Keratinocyte (primary cell): ENCODE measurements around the gene NGFR. TPM values are rescaled to one million over a fixed set of nuclear protein-coding genes. Genes with fewer than 3 reads are reported as not detected.

ENCODE experiments used
- DNase-seq: peaks from one replicate; pipeline ENCODE4 v3.0.0-alpha.2; 2011; ENCODE audit warnings: low read depth, missing footprints, low spot score
- FAIRE-seq: peaks from 2 replicates; lab custom pipeline; 2011; peaks lifted over from hg19 to GRCh38; lab: Jason Lieb, UNC
- H2AFZ ChIP-seq: 2 replicates; pipeline ENCODE4 v1.6.0; 2012; ENCODE audit warnings: low read length, control low read depth, inconsistent platforms; ENCODE audit not compliant: control insufficient read depth
- H3K27ac ChIP-seq: 2 replicates; pipeline ENCODE4 v1.5.1; 2011; ENCODE audit warnings: low read length; ENCODE audit not compliant: control insufficient read depth, insufficient read depth
- H3K27me3 ChIP-seq: 3 replicates; pipeline ENCODE4 v1.6.0; 2011; ENCODE audit warnings: low read length; ENCODE audit not compliant: control insufficient read depth, insufficient read depth; ENCODE audit errors: extremely low read depth
- H3K36me3 ChIP-seq, 2 experiments: 2 replicates in 1 of 2; 3 replicates in 1 of 2; pipeline ENCODE4 v1.5.1; 2011; ENCODE audit warnings: low read length in 2 of 2, mild to moderate bottlenecking in 1 of 2; ENCODE audit not compliant: control insufficient read depth in 2 of 2, insufficient read depth in 2 of 2; ENCODE audit errors: extremely low read depth in 1 of 2
- H3K4me1 ChIP-seq: 3 replicates; pipeline ENCODE4 v1.5.1; 2011; ENCODE audit warnings: low read length; ENCODE audit not compliant: control insufficient read depth, insufficient read depth; ENCODE audit errors: extremely low read depth
- H3K4me2 ChIP-seq: 3 replicates; pipeline ENCODE4 v1.6.0; 2011; ENCODE audit warnings: low read depth, low read length; ENCODE audit not compliant: control insufficient read depth, insufficient read depth; ENCODE audit errors: extremely low read depth
- H3K4me3 ChIP-seq, 3 experiments: fragments of 200-600 bp in 1 of 3; sonication (generic) in 1 of 3; 2 replicates in 2 of 3; 3 replicates in 1 of 3; pipeline ENCODE4 v1.5.1; 2011 to 2016; ENCODE audit warnings: low read length in 3 of 3, mild to moderate bottlenecking in 3 of 3, control low read depth in 2 of 3, inconsistent platforms in 1 of 3, low read depth in 1 of 3, mixed read lengths in 1 of 3, mixed run types in 1 of 3, moderate library complexity in 1 of 3; ENCODE audit not compliant: control insufficient read depth in 2 of 3, insufficient read depth in 2 of 3; ENCODE audit errors: extremely low read depth in 1 of 3
- H3K79me2 ChIP-seq: 2 replicates; pipeline ENCODE4 v1.6.0; 2012; ENCODE audit warnings: low read length; ENCODE audit not compliant: control insufficient read depth, insufficient read depth
- H3K9ac ChIP-seq: 3 replicates; pipeline ENCODE4 v1.6.0; 2011; ENCODE audit warnings: low read length; ENCODE audit not compliant: control insufficient read depth, insufficient read depth; ENCODE audit errors: extremely low read depth
- H3K9me1 ChIP-seq: 3 replicates; pipeline ENCODE4 v1.6.0; 2011; ENCODE audit warnings: low read length; ENCODE audit not compliant: control insufficient read depth, insufficient read depth; ENCODE audit errors: extremely low read depth
- H3K9me3 ChIP-seq: 2 replicates; pipeline ENCODE4 v1.5.1; 2012; ENCODE audit warnings: low read depth, low read length; ENCODE audit not compliant: control insufficient read depth
- H4K20me1 ChIP-seq: 3 replicates; pipeline ENCODE4 v1.6.0; 2011; ENCODE audit warnings: low read length; ENCODE audit not compliant: control insufficient read depth, insufficient read depth; ENCODE audit errors: extremely low read depth
- CTCF ChIP-seq, 3 experiments: IDR thresholded peaks in 1 of 3; conservative IDR thresholded peaks in 1 of 3; optimal IDR thresholded peaks in 1 of 3; 2 replicates in 2 of 3; 3 replicates in 1 of 3; pipeline versions ENCODE3 to v1.5.1; 2011; ENCODE audit warnings: low read length in 3 of 3, mild to moderate bottlenecking in 3 of 3, moderate library complexity in 2 of 3, control low read depth in 1 of 3, inconsistent platforms in 1 of 3; ENCODE audit not compliant: insufficient read depth in 2 of 3; ENCODE audit errors: extremely low read depth in 1 of 3
- EZH2 ChIP-seq: IDR thresholded peaks from one replicate; pipeline ENCODE4 v1.6.1; 2012; ENCODE audit warnings: inconsistent platforms, mild to moderate bottlenecking, low read length, moderate library complexity
- dilution Hi-C: fragments of 300-500 bp; cut with MboI; formaldehyde crosslinking; loops from one replicate; pipeline ENCODE4 v1.7.0; 2020; ENCODE audit warnings: low sequenced_read_pairs; ENCODE audit not compliant: extremely low pct_ligation_motif_present
- polyA plus RNA-seq, 5 experiments: library from polyadenylated mRNA; depleted of rRNA in 3 of 5; stranded (reverse) in 3 of 5; stranded (forward) in 1 of 5; unstranded in 1 of 5; fragments of >200 nt; gene quantifications; 1 replicate in 1 of 5; 2 replicates in 3 of 5; 3 replicates in 1 of 5; pipeline versions ENCODE4 v1.2.1 to v1.2.3, GENCODE V29; 2011 to 2012; ENCODE audit warnings: missing spikeins in 2 of 5, low read depth in 1 of 5, low replicate concordance in 1 of 5

NGFR gene
- polyA plus RNA-seq, 1 donor (not counting 4 experiments of a cell fraction or from before 2014, with no cell fraction given), result 1.7 TPM

GRCh38 chr17:49555495-49556222, 60.6 kb downstream of the NGFR start:
- no peak overlapping the region for H3K9ac ChIP-seq
- H3K4me3 ChIP-seq, result no peak overlapping the region
- TF ChIP-seq CTCF (optimal IDR thresholded peaks at IDR 0.05 in 1 of 3, IDR thresholded peaks at IDR 0.05 in 1 of 3, conservative IDR thresholded peaks at IDR 0.05 in 1 of 3; ENCODE audit: extremely low read depth in 1 of 3, insufficient read depth in 2 of 3, low read length in 3 of 3) (no peak), EZH2 (no peak)
- H3K4me2 ChIP-seq, result no peak overlapping the region
- DNase-seq, result no peak
- dilution Hi-C loops, result no loop called here
- H3K9me1 ChIP-seq, result no peaks in the 10 kb centered on the region
- H3K4me1 ChIP-seq, result peaks cover 18% of the 10 kb centered on the region
- H4K20me1 ChIP-seq, result no peaks in the 10 kb centered on the region
- H3K36me3 ChIP-seq, result no peaks in the 10 kb centered on the region
- peaks cover 4% of the 10 kb centered on the region for H3K27me3 ChIP-seq
- no peak overlapping the region for H3K27ac ChIP-seq
- H3K9me3 ChIP-seq, result no peaks in the 10 kb centered on the region
- H3K79me2 ChIP-seq, result no peaks in the 10 kb centered on the region
- no peak for FAIRE-seq
- no peak overlapping the region for H2AFZ ChIP-seq

GRCh38 chr17:49556223-49556943, 61.3 kb downstream of the NGFR start:
- Histone ChIP-seq H3K79me2 (no peaks in the 10 kb centered on the region), H3K27me3 (peaks cover 4% of the 10 kb centered on the region), H3K4me3 (no peak overlapping the region), H3K9me1 (no peaks in the 10 kb centered on the region), H3K4me2 (no peak overlapping the region), H2AFZ (no peak overlapping the region), H3K4me1 (peaks cover 18% of the 10 kb centered on the region), H4K20me1 (no peaks in the 10 kb centered on the region), H3K36me3 (no peaks in the 10 kb centered on the region), H3K9ac (no peak overlapping the region), H3K9me3 (no peaks in the 10 kb centered on the region), H3K27ac (no peak overlapping the region)
- DNase-seq, result no peak
- dilution Hi-C loops, result no loop called here
- peak; percentile 61 for FAIRE-seq
- no peak for TF ChIP-seq EZH2
- TF ChIP-seq CTCF (optimal IDR thresholded peaks at IDR 0.05 in 1 of 3, IDR thresholded peaks at IDR 0.05 in 1 of 3, conservative IDR thresholded peaks at IDR 0.05 in 1 of 3; ENCODE audit: extremely low read depth in 1 of 3, insufficient read depth in 2 of 3, low read length in 3 of 3), result peak; percentile 70 to 99 (median 95)
